Caki2 (cell line): ENCODE results near the gene LGR5. TPM values are rescaled to one million over a fixed set of nuclear protein-coding genes. Genes with fewer than 3 reads are reported as not detected.

Experiments
- DNase-seq: peaks from one replicate; pipeline ENCODE4 v3.0.0-alpha.2; 2015; ENCODE audit warnings: low read depth
- in situ Hi-C: cut with HindIII; loops from 2 replicates; pipeline ENCODE4 v1.10.0; 2016; ENCODE audit warnings: low sequenced_read_pairs, low pct_unique_long_range_greater_than_20kb, mixed read lengths
- total RNA-seq: library from RNA; depleted of rRNA; stranded (reverse); fragments of >200 nt; shearing (Covaris generic); gene quantifications from 2 replicates; pipeline ENCODE4 v1.2.3, GENCODE V29; 2014; ENCODE audit warnings: low replicate concordance

Gene LGR5
- total RNA-seq, 1 experiment from 2014 or later = not detected

GRCh38 chr12:71432936-71433335 lies 6.7 kb upstream of the LGR5 start:
- in situ Hi-C loops = no loop called here
- no peak for DNase-seq

DNA sequence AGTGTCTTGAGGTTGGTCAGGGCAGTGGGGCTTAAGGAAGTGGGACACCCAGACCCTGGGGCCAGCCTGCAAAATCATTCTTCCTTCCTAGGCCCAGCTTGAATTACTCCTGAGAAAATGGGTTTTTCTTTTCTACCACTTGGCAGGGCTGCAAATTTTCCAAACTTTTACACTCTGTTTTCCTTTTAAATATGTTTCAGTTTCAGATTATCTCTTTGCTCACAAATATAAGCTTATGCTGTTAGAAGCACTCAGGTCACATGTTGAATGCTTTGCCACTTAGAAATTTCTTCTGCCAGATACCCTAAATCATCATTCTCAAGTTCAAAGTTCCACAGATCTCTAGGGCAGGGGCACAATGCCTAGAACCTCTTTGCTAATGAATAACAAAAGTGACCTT lies 2.9 kb upstream of the LGR5 start:
- in situ Hi-C loops = no loop called here
- no peak for DNase-seq

DNA sequence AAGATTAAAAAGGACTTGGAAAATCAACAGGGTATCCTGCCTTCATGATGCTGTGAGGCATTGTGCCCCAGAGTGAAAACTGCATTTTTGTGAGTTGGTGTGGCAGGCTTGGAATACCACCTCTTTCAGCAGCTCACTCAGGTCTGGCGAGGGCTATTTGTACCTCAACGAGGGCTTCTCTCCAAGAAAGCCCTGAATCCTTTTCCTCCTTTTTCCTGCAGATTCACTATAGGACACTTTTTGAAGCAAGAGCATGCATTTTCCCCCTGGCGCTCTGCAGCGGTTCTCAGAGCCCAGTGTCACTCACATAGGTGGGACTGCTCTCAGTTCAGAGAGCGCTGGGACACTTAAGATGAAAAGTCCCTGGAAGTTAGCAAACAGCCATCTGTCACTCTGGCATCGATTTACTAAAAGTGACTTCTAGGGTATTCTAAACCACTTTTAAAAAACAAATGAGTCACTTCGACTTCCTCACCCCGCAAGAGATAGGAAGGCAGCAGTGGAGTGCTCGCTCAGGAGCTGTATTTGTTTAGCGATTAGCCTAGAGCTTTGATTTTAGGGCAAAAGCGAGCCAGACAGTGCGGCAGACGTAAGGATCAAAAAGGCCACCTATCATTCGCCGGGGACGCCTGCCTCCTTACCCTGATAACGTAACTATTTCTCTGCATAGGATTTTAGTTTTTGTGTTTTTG lies 782 bp upstream of the LGR5 start:
- peak; percentile 30 for DNase-seq
- in situ Hi-C loops = no loop called here

DNA sequence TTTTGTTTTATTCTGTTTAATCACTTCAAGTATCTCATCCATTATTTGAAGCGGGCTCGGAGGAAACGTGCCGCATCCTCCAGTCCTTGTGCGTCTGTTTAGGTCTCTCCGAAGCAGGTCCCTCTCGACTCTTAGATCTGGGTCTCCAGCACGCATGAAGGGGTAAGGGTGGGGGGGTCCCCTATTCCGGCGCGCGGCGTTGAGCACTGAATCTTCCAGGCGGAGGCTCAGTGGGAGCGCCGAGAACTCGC lies 311 bp upstream of the LGR5 start:
- DNase-seq = no peak
- in situ Hi-C loops = no loop called here

- no peak for DNase-seq
- in situ Hi-C loops = no loop called here
Observed at GRCh38 chr12:71440345-71440762, 756 bp downstream of the LGR5 start.

DNA sequence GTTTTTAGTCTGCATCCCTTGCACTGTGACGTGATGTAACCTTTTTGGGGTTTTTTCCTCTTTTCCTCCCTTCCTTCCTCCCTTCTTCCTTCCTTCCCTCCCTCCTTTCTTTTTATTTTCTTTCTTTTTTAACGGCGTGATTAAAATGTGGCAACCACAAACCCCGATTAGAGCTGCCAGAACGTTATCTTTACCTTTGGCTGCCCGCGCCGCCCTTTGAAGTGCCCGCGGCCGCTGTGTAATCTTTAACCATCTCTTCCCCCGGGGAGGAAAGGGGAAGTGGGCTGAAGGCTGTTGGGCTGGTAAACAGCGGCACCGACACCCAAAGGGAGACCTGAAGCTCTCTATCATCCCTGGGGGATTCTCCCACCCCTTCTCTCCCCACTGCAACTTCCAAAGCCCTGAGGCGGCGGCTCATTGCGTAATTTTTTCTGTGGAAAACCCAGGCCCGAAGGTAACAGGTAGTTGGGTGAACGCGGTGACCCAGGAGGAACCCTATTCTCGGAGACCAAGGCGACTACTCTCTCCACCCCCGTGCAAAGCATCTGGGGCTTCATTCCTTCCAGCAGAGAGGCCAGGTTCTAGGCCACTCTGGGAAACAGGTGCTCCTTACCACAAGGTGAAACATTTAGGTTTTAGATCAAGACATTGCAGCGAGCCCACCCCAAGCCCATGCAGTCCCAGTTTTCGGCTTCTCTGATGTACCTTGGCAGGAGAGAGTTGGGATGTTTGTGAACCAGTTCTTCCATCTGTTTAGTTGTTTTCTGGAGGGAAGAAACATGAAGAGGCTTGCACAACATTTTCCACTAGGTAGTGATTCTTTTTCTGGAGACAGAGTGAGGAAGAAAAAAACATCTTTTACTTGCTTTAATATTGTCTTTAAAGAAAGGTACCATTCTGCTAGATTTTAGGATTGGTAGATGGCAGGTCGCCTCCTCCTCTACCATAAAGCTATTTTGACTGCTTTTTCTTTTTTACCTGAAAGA lies 1.5 kb downstream of the LGR5 start:
- in situ Hi-C loops = no loop called here

DNA sequence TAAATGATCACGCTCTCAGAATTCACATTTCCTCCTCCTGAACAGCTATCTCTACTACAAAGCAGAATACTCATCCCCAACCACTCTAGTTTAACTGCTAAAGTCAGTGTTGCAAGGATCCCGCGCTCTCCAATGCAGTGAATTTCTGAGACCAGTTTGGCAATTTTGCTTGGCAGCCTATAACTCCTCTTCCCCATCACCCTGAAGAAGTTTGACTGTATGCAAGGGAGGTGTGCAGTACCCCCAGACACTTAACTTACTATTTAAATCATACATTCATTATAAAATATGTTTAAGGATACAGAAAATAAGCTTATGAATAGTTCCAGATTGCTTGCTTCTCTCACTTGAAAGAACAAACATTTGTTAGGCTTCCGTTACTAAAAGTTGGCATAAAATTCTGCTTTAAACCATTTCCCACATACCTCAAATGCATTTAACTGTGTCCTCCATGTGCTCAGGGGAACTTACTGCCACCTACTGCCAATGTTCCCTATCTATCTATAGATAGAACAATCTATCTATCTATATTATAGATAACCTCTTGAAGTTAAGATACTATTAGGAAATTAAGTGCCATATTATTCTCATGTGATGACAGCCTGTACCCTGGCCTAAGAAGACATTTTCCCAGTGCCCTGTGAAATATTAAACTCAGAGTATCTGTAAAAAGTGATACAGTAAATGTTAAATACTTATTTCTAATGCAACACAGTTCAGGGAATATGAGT lies 2.4 kb downstream of the LGR5 start:
- no peak for DNase-seq
- in situ Hi-C loops = no loop called here

More for the DNA sequence above, 1.5 kb downstream of the LGR5 start:
- DNase-seq = no peak

DNA sequence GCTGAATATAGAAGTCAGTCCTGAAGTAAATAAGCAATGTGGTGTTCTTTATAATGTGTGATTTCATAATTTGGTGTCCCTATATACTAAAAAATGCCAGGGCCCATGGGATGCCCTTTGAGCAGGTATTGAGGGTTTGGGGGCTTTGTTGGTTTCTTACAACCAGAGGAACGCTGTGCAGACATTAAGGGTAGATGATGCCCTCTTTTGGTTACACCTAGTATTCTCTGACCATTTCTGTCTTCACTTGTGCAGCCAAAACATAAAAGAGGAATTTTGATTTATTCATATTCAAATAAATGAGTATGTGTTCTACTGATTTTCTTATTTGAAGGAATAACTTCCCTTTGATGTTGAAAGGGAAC lies 3.0 kb downstream of the LGR5 start:
- DNase-seq = no peak
- in situ Hi-C loops = no loop called here

GRCh38 chr12:71445071-71445470 lies 5.5 kb downstream of the LGR5 start:
- no peak for DNase-seq
- in situ Hi-C loops = no loop called here

DNA sequence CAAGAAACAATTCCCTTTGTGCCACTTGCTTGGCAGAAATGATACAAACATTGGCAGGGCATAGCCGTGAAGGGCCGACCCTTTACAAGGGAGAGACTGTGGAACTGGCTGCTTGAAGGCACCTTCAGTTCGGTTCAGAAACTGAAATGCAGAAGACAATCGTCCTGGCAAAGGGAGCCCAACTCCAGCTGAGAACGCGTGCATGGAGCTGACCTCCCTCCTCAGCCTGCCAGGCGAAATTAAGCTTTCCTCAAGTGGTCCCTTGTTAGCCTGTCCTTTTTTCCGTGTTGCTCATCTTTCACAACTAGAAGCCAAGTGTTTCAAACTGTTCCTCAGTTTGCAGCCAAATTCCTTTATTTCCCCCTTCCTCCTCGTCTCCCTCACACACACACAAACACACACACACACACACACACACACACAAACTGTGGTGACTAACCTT lies 8.1 kb downstream of the LGR5 start:
- in situ Hi-C loops = no loop called here
- no peak for DNase-seq

DNA sequence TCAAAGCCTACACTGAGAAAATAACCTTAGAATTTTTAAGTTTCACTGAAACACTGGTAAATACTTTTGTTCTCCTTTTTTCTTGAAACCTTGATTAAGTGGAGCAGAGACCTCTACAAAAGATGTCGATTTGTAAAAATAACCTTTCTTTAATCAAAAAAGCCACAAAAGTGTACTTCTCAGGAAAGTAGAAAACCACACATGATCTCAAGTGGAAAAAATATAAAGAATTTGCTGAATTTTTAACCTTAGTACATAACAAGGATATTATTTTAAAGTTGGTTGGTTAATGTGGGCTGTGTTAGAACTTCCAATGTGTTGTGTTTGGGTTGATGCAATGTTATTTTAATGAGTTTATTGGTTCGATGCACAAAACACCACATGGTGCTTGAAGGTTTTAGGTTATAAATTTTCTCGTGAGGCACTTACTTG lies 8.6 kb downstream of the LGR5 start:
- in situ Hi-C loops = no loop called here
- no peak for DNase-seq

- no peak for DNase-seq
- in situ Hi-C loops = no loop called here
Observed at GRCh38 chr12:71449373-71450070, 9.9 kb downstream of the LGR5 start.

DNA sequence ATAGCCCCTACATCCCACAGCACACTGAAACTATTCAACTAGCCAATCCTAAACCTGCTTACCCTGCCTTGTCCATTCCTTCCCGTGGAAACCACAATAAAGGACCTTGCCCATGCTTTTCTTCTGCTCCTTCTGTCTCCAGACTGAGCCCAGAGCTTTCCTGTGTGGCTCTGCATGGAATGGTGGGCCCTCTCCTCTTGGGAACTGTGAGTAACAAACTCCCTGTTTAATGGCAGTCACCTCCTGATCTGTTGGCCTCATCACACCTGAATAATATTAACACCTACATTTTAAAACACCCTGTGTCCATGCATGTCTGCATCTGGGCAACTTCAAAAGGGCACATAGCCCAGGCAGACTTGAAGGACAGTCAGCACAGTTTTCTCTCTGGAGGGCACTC lies 12.4 kb downstream of the LGR5 start:
- no peak for DNase-seq
- in situ Hi-C loops = no loop called here

- DNase-seq = no peak
- in situ Hi-C loops = no loop called here
Observed at GRCh38 chr12:71455028-71455737, 15.6 kb downstream of the LGR5 start.

DNA sequence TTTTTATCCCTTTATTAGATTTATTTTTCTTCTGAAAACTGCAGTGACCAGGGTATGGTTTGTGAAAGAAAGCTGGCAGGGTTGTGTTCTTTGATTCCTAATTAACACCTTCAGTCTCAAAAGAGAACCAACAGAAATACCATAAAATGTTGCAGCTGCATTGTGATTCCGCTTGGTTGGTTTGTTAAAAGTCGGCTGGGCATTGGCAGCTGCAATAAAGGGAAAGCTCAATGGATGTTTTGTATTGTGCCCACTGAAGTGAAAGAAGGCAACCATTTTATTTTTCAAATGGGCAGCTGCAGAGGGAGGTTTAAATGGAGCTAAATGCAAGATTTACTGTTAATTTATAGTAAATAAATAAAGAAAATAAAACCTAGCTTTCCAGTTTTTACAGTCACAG lies 16.7 kb downstream of the LGR5 start:
- DNase-seq = no peak
- in situ Hi-C loops = no loop called here

DNA sequence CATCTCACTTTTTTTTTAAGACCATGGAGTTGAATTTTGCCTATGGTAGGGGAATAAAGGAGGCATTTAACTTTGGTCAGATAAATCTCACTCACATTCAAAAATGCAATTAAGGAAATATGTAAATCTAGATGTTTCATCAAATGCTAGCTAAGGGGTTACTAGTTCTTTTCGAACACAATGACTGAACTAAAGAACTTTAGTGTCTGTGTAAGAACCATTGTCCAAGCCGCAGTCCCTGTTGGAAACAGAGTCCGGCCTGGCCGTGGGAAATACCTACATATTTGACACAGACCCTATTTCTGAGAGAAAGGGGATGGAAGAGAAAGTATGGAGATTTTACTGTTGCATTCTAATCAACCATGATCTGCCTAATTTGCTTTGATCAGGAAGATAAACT lies 17.4 kb downstream of the LGR5 start:
- no peak for DNase-seq
- in situ Hi-C loops = no loop called here

GRCh38 chr12:71460318-71460717 lies 20.7 kb downstream of the LGR5 start:
- in situ Hi-C loops = no loop called here
- DNase-seq = no peak
